ENCODE results near the gene CCDC51.
"Not testable (repeated sequence)": the region's sequence is repeated elsewhere in the genome, so short reads cannot be mapped to it uniquely, and the experiment has no call there.

Gene CCDC51

GRCh38 chr3:48465531-48466378, 25.8 kb upstream of the CCDC51 start:
- FAIRE-seq: peak; percentile 99

DNA sequence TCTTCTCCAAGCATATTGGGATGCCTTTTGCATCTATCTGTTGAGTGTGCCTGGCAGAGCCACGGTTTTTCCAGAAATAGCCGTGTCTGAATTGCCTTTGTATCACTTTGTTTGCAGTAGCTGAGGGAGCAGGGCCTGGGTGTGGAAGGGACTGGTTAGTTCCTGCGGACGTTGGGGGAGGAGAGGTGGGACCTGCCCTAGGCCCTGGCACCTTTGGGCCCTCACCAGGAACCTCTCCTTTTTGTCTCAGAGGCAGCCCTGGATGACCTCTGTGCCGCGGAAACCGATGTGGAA, 25.3 kb upstream of the CCDC51 start:
- FAIRE-seq: no peak

DNA sequence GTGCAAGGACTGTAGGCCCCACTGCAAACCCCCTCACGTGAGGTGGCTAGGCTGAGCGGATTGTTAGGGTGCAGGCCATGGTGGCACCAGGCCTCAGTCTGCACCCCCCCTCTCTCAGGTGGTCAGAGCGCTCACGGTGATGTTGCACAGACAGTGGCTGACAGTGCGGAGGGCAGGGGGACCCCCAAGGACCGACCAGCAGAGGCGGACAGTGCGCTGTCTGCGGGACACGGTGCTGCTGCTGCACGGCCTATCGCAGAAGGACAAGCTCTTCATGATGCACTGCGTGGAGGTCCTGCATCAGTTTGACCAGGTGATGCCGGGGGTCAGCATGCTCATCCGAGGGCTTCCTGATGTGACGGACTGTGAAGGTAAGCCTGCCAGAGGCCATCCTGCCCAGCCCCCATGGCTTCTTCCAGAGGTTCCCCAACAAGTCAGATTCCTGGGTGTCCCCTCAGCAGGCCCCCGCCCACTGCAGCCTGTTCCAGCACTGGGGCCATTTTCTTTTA, 24.8 kb upstream of the CCDC51 start:
- FAIRE-seq: no peak

GRCh38 chr3:48463703-48464102, 23.8 kb upstream of the CCDC51 start:
- no peak for FAIRE-seq

- FAIRE-seq: not testable (repeated sequence)
These were observed 21.8 kb upstream of the CCDC51 start for GRCh38 chr3:48461767-48462166.

GRCh38 chr3:48460517-48460902, 20.6 kb upstream of the CCDC51 start:
- no peak for FAIRE-seq

- no peak for FAIRE-seq
These were observed 20.0 kb upstream of the CCDC51 start for GRCh38 chr3:48459773-48460516.

DNA sequence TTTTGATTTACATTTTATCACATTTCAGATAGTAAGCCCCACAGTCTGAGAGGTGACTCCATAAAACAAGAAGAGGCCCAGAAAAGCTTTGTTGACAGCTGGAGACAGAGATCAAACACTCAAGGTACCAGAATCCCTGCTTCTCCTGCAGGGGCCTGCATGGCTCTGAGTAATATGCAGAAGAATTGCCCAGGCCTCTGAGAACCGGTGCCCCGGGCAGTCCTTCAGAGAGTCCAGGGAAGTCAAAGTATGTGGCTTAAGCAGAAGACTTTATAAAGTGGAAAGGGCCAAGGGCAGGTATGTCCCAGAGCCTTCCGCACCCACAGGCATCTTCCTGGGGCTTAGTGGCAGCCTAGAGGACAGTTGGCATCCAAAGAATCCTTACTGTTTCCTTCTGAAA, 19.4 kb upstream of the CCDC51 start:
- no peak for FAIRE-seq

DNA sequence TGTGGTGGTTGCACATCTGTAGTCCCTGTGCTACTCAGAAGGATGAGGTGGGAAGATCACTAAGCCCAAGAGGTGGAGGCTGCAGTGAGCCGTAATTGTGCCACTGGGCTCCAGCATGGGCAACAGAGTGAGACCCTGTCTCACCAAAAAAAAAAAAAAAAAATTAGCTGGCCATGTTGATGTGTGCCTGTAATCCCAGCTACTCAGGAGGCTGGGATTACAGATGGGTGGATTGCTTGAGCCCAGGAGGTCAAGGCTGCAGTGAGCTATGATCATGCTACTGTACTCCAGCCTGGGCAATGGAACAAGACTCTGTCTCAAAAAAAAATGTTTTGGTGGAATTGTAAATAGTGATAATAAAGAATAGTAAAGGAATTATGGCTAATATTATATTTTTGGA, 16.5 kb upstream of the CCDC51 start:
- no peak for FAIRE-seq

DNA sequence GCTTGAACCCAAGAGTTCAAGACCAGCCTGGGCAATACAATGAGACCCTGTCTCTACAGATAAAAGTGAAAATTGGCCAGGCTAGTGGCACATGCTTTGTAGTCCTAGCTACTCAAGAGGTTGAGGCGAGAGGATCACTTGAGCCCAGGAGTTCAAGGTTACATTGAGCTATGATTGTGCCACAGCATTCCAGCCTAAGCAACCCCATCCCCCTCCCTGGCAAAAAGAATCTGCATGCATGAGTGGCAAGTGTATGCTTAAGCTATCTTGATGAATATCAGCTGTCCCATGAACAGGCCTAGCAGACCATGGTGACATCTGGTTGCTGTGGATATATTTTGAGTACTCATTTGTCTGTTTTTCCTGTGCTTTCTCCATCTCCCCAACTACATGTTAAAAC, 11.4 kb upstream of the CCDC51 start:
- FAIRE-seq: no peak

DNA sequence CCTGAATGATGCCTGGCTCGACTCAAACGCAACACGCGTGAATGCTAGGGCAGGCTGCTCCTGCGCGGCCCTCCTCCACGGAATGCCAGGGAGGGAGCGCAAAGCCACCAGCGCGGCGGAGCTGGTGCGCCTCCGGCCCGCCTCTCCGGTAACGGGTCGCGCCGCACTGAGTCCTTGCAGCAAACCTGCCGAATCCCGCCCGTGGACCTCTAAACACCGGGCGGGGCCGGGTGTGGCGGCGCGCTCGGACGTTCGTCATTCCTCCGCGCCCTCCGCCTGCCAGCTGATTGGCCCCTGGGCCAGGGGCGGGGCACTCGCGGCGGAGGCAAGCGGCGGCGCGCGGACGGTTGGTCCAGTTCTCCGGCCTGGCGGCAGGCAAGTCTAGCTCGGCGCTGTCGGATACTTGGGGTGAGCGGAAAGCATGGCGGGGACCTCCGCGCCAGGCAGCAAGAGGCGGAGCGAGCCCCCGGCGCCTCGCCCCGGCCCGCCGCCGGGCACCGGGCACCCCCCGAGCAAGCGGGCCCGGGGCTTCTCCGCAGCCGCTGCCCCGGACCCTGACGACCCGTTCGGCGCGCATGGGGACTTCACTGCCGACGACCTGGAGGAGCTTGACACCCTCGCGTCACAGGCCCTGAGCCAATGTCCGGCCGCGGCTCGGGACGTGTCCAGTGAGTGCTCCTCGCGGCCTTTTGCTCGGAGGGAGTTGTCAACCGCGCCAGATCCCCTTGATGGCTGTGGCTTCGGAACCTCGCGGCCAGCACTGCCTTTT, 6.7 kb upstream of the CCDC51 start, which contains the start of gene ATRIP:
Gene ATRIP (plus strand): TSS at position 313 of the 769 bp plus-strand sequence. CDS start 109 bp downstream, at position 422.
- no peak for FAIRE-seq

DNA sequence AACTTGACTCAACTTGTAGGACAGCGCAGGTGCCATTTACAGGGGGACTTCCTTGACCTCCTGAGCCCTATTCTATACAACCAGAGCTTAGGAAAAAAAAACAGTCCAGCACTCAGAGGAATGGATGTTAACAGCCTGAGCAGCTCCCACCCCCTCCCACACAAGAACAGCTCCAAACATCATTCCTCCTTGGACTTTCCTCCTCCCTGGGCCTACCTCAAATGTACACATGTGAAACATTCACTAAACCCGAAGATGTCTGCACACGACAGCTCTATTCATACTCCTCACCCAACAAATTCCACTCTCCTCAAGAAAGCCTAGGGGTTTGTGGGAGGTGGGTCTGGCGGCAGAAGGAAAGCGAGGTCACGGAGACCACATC, 6.1 kb upstream of the CCDC51 start:
- no peak for FAIRE-seq

GRCh38 chr3:48445277-48445882, 5.5 kb upstream of the CCDC51 start:
- FAIRE-seq: no peak

DNA sequence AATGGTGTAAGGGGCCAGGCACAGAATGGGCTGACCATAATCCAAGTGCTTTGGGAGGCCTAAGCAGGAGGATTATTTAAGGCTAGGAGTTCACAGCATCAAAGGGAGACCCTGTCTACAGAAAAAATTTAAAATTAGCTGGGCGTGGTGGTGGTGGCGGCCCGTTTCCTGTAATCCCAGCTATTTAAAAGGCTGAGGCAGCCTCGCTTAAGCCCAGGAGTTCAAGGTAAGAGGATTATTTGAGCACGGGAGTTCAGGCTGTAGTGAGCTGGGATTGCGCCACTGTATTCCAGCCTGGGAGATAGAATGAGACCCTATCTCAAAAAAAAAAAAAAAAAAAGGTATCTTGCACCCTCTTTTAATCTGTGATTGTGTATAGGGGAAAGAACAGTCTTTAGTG, 2.0 kb upstream of the CCDC51 start:
- no peak for FAIRE-seq

DNA sequence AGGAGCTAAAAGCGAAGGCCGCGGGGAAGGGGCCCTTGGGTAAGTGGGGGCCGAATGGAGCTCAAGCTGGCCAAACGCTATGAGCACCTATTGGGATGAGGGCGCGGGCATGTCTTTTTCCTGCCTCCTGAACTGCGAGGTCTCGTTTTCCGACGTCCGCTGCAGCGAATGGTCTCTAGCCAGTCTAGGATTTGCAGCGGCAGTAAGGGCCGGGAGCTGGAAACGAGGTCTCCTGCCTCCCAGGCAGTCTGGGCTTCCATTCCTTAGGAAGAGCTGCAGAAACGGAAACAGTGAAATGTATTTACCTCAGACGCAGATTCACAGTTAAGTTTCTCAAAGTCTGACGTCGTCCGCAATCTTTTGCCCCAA, 655 bp upstream of the CCDC51 start:
- no peak for FAIRE-seq

GRCh38 chr3:48437812-48438211, 2.1 kb downstream of the CCDC51 start:
- no peak for FAIRE-seq

- FAIRE-seq: no peak
These were observed 3.1 kb downstream of the CCDC51 start for GRCh38 chr3:48436855-48437254.

GRCh38 chr3:48436477-48436787, 3.5 kb downstream of the CCDC51 start:
- no peak for FAIRE-seq

- peak; percentile 68 for FAIRE-seq
These were observed 4.0 kb downstream of the CCDC51 start for GRCh38 chr3:48435774-48436476.

GRCh38 chr3:48435223-48435595, 4.7 kb downstream of the CCDC51 start:
- FAIRE-seq: no peak

GRCh38 chr3:48434591-48435222, 5.2 kb downstream of the CCDC51 start:
- no peak for FAIRE-seq

- FAIRE-seq: no peak
These were observed 6.3 kb downstream of the CCDC51 start for GRCh38 chr3:48433472-48434118.
